GM21526 (cell line): Measurements from ENCODE around the gene FOXA3.

ENCODE experiments used
- ATAC-seq: cut with Tn5 transposase; IDR thresholded peaks from one replicate; pipeline ENCODE4 v1.9.1; 2021; ENCODE audit warnings: moderate library complexity; ENCODE audit not compliant: unreplicated experiment, low FRiP score

FOXA3 gene

GRCh38 chr19:45863840-45864628, at the start of gene FOXA3:
Gene FOXA3, plus strand, starts transcription at chr19:45864326. Its CDS starts 131 bp downstream, at chr19:45864457.
- peak; percentile 45 for ATAC-seq

GRCh38 chr19:45814851-45815480, 49.2 kb upstream of the FOXA3 start, which contains the start of gene RSPH6A:
Gene RSPH6A, minus strand, starts transcription at chr19:45815308. Its CDS starts 132 bp downstream, at chr19:45815176.
- ATAC-seq: no peak

- ATAC-seq: no peak
Observed at GRCh38 chr19:45815481-45816216, 48.5 kb upstream of the FOXA3 start.

GRCh38 chr19:45816236-45817009, 47.7 kb upstream of the FOXA3 start:
- ATAC-seq: no peak

- ATAC-seq: peak; percentile 60
Observed at GRCh38 chr19:45817010-45817724, 47.0 kb upstream of the FOXA3 start.

- no peak for ATAC-seq
Observed at GRCh38 chr19:45817725-45818301, 46.3 kb upstream of the FOXA3 start.

GRCh38 chr19:45819769-45820168, 44.4 kb upstream of the FOXA3 start:
- no peak for ATAC-seq

- no peak for ATAC-seq
Observed at GRCh38 chr19:45820413-45821102, 43.6 kb upstream of the FOXA3 start.

GRCh38 chr19:45821103-45821521, 43.0 kb upstream of the FOXA3 start:
- no peak for ATAC-seq

- ATAC-seq: no peak
Observed at GRCh38 chr19:45821570-45821969, 42.6 kb upstream of the FOXA3 start.

GRCh38 chr19:45822716-45823115, 41.4 kb upstream of the FOXA3 start:
- no peak for ATAC-seq

- ATAC-seq: no peak
Observed at GRCh38 chr19:45823182-45823581, 40.9 kb upstream of the FOXA3 start.

GRCh38 chr19:45824041-45824471, 40.1 kb upstream of the FOXA3 start:
- ATAC-seq: no peak

GRCh38 chr19:45824531-45825262, 39.4 kb upstream of the FOXA3 start:
- ATAC-seq: no peak

- ATAC-seq: no peak
Observed at GRCh38 chr19:45825263-45825605, 38.9 kb upstream of the FOXA3 start.

- ATAC-seq: no peak
Observed at GRCh38 chr19:45825917-45826893, 37.9 kb upstream of the FOXA3 start.

GRCh38 chr19:45826934-45827333, 37.2 kb upstream of the FOXA3 start:
- ATAC-seq: no peak
